Endometrial microvascular endothelial cells (primary cell): ENCODE measurements around the gene FCRLA. TPM values are rescaled to one million over a fixed set of nuclear protein-coding genes. Genes with fewer than 3 reads are reported as not detected.

ENCODE experiments used
- in situ Hi-C: cut with HindIII; loops from 2 replicates; pipeline ENCODE4 v1.10.0; 2017; ENCODE audit warnings: low sequenced_read_pairs, low pct_unique_long_range_greater_than_20kb; ENCODE audit errors: inconsistent ontology term
- total RNA-seq: library from RNA; depleted of rRNA; stranded (reverse); fragments of >200 nt; gene quantifications from one replicate; pipeline ENCODE4 v1.2.3, GENCODE V29; 2015; ENCODE audit errors: inconsistent ontology term

FCRLA gene
- total RNA-seq, 1 donor from 2014 or later, result not detected

GRCh38 chr1:161727256-161727924, 20.4 kb downstream of the FCRLA start:
- in situ Hi-C loops, result loop anchor here (25.0 kb wide), 1 partner anchor 190 kb away; the partner anchor contains the start of gene FCGR3A

DNA sequence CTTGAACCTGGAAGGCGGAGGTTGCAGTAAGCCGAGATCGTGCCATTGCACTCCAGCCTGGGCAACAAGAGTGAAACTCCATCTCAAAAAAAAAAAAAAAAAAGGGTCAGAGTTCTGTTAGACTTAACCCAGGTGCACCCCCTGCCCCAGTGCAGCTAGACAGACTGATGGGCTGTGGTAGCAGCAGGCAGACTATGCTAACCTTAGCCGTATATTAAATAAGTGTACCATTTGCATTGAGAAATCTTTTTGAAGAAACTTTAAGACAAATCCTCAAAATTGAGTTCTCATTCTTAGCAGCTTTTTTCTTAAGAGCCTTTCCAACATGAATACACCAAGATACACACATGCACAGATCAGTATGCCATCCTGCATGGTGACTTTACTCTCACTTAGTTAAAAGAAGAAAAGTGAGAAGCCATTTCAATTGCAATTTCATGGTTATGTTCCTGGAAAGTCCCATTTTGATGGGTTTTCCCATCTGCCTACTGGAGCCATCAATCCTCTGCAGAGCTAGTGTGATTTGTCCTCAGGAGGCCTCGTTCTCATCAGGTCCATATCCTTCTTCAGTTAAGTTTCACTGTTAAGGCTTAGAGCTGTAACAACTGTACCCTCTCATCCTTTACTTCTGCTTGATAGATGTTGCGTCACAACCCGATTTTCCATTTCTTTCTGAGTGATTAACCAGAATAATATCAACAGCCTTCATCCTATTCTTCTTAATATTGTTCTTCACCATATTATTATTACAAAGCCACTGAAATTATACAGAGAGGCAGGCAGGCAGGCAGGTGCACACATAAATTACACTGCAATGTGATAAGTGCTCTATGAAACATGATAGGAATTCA, 21.6 kb downstream of the FCRLA start:
- in situ Hi-C loops, result loop anchor here (25.0 kb wide), 1 partner anchor 191 kb away; the partner anchor contains the start of gene FCGR3A

DNA sequence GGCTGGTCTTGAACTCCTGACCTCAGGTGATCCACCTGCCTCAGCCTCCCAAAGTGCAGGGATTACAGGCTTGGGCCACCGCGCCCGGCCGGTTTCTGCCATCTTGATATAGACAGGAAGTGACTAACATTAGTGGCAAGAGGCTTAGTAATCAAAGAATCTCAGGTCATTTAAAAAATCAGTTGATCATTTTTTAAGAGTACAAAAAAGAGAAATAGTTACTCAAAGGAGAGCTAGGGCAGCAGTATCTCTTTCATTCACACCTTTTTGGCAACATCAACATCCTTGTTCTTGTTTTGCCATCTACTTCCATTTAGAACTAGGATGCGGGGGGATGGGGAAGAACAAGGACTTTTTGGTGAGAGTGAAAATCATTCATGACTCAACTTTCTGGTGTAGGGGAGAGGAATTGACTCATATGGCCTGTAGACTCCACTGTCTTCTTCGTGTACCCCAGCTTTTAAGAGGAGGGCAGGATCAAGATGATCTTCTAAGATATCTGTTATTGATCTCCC, 23.1 kb downstream of the FCRLA start:
- in situ Hi-C loops, result loop anchor here (25.0 kb wide), 1 partner anchor 193 kb away; the partner anchor contains the start of gene FCGR3A

- in situ Hi-C loops, result loop anchor here (25.0 kb wide), 1 partner anchor 194 kb away; the partner anchor contains the start of gene FCGR3A
Observed at GRCh38 chr1:161731241-161731640, 24.2 kb downstream of the FCRLA start.

DNA sequence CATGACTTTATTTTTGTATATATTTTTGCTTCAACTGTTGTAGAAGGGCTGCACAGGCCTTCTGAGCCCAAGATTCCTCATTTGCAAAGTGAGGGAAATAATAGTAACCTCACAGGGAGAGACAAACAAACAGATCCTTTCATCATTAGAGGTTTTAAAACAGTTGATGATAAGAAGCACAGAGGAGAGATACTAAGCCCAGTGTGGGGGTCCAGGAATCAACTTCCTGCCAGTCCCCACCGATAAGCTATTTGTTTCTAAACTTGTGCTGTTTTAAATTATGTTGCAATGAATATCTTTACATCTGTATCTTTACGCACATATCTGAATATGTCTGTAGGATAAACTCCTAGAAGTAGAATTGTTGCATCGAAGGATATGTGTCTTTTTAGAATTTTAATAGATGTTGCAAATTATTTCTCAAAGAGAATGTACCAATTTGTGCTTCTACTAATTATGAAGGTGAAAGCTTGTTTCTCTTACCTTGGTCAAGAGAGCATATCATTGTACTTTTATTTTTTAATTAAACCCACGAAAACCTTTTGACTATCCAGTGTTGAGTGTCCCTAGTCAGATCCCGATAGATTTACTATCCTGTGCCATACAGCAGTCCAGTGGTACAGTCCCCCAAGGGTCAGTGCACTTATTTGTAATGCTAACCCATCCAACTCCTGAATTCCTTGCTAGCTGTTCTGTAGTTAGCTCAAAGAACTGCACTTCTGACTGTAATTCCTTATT, 25.1 kb downstream of the FCRLA start:
- in situ Hi-C loops, result loop anchor here (25.0 kb wide), 1 partner anchor 195 kb away; the partner anchor contains the start of gene FCGR3A

DNA sequence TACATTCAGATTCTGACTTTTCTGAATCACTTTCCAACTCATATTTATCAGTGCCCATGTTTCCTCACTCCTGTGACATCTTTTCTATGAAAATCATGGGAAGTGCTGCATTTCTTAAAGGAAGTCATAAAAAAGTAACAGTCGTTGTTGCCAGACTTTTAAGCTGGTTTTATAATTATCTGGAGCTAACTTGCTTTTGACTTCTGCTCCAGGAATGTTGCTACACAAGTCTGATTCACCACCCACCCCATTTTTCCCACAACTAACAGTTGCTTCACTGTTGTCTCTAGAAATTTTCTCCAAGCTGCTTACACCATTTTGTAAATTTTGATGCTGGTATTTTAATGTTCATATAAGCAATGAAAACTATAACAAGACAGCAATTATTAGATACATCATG, 26.5 kb downstream of the FCRLA start:
- in situ Hi-C loops, result loop anchor here (25.0 kb wide), 1 partner anchor 196 kb away; the partner anchor contains the start of gene FCGR3A

GRCh38 chr1:161735837-161736236, 28.8 kb downstream of the FCRLA start:
- in situ Hi-C loops, result loop anchor here (25.0 kb wide), 1 partner anchor 199 kb away; the partner anchor contains the start of gene FCGR3A

DNA sequence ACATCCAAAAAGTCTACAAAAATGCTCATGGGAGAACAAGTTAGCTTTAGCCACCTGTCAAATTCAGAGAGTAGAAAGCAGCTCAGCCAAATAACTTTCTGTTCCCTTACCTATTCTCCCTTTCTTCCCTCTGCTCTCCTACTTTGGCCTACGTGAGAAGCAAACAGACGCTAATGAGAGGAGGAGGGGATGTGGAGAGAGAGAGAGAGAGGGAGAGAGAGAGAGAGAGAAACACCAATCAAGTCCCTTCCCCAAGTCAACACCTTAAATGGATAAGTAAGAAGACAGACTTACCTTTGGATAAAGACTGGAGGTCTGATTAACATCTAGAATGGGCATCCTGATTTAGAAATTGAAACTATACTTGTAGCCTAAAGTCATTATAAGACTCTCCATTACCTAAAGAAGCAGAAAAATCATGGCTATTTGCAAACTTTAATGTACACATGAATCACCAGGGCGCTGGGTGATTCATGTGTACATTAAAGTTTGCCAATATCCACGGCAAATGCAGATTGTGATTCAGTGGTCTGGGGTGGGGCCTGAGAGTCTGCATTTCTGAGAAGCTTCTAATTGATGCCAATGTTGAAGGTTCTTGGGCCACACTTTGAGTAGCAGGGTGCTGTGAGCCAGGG, 29.4 kb downstream of the FCRLA start:
- in situ Hi-C loops, result loop anchor here (25.0 kb wide), 1 partner anchor 199 kb away; the partner anchor contains the start of gene FCGR3A

GRCh38 chr1:161737625-161738024, 30.6 kb downstream of the FCRLA start:
- in situ Hi-C loops, result loop anchor here (25.0 kb wide), 1 partner anchor 200 kb away; the partner anchor contains the start of gene FCGR3A

- in situ Hi-C loops, result loop anchor here (25.0 kb wide), 1 partner anchor 201 kb away; the partner anchor contains the start of gene FCGR3A
Observed at GRCh38 chr1:161738627-161739287, 31.7 kb downstream of the FCRLA start.

GRCh38 chr1:161739865-161740566, 33.0 kb downstream of the FCRLA start:
- in situ Hi-C loops, result loop anchor here (25.0 kb wide), 1 partner anchor 203 kb away; the partner anchor contains the start of gene FCGR3A

- in situ Hi-C loops, result loop anchor here (25.0 kb wide), 1 partner anchor 204 kb away; the partner anchor contains the start of gene FCGR3A
Observed at GRCh38 chr1:161740921-161741320, 33.9 kb downstream of the FCRLA start.

DNA sequence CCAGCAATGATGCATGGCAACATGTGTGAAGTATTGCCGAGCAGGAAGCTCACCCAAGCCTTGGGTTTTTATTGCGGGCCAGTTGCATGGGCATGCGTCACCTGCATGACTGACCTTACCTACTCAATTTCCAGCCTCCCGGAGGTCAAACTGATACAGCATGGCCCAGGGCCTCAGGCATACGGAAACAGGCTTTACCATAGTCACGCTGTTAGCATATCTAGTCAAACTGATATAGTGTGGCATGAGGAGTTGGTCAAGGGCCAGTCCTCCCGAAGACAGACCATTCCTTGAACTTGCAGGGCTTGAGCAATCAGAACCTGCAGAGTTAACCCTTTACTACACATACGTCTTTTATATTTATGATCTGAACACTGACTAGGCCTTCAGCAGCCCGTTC, 36.2 kb downstream of the FCRLA start:
- in situ Hi-C loops, result loop anchor here (25.0 kb wide), 1 partner anchor 206 kb away; the partner anchor contains the start of gene FCGR3A

GRCh38 chr1:161747801-161748200, 40.8 kb downstream of the FCRLA start:
- in situ Hi-C loops, result loop anchor here (25.0 kb wide), 1 partner anchor 210 kb away; the partner anchor contains the start of gene FCGR3A

GRCh38 chr1:161749509-161750407, 42.7 kb downstream of the FCRLA start, which contains the start of gene DUSP12:
DUSP12 (plus strand) TSS chr1:161749786; CDS start chr1:161749802, 16 bp downstream.
- in situ Hi-C loops, result loop anchor here (25.0 kb wide), 1 partner anchor 212 kb away; the partner anchor contains the start of gene FCGR3A
